HEK293T (cell line): ENCODE data around the gene TFEB.

Experiments used
- CTCF ChIA-PET: fragments of 350-600 bp; formaldehyde crosslinking; extraction: SDS; loops from one replicate; lab custom pipeline; 2021; ENCODE audit warnings: antibody characterized with exemption, inconsistent platforms; lab: Yijun Ruan, JAX
- POLR2A ChIA-PET: fragments of 350-600 bp; formaldehyde crosslinking; extraction: SDS; loops from one replicate; lab custom pipeline; 2020; ENCODE audit warnings: antibody characterized with exemption, inconsistent platforms; lab: Yijun Ruan, JAX
- DNase-seq: peaks from one replicate; pipeline ENCODE4 v3.0.0; 2012; ENCODE audit warnings: mixed read lengths; ENCODE audit errors: extremely low spot score
- ARNT ChIP-seq: fragments of 450-650 bp; IDR thresholded peaks from 2 replicates; pipeline ENCODE4 v1.6.1; 2017; ENCODE audit warnings: mild to moderate bottlenecking
- BHLHE40 ChIP-seq: fragments of 450-650 bp; IDR thresholded peaks from 2 replicates; pipeline ENCODE4 v1.6.1; 2016; ENCODE audit warnings: mild to moderate bottlenecking, moderate library complexity, borderline replicate concordance
- CTBP1 ChIP-seq: fragments of 450-650 bp; IDR thresholded peaks from 2 replicates; pipeline ENCODE4 v1.6.1; 2016; ENCODE audit warnings: borderline replicate concordance
- ELF4 ChIP-seq: fragments of 450-650 bp; IDR thresholded peaks from 2 replicates; pipeline ENCODE4 v1.6.1; 2017; ENCODE audit warnings: antibody characterized with exemption
- FOXA1 ChIP-seq: fragments of 450-650 bp; IDR thresholded peaks from 2 replicates; pipeline ENCODE4 v1.6.1; 2016; ENCODE audit warnings: mild to moderate bottlenecking
- FOXK2 ChIP-seq: fragments of 450-650 bp; IDR thresholded peaks from 2 replicates; pipeline ENCODE4 v1.6.1; 2016; ENCODE audit warnings: mild to moderate bottlenecking
- FOXM1 ChIP-seq: fragments of 450-650 bp; IDR thresholded peaks from 2 replicates; pipeline ENCODE4 v1.6.1; 2017; ENCODE audit warnings: mild to moderate bottlenecking, borderline replicate concordance
- HDGF ChIP-seq: fragments of 450-650 bp; IDR thresholded peaks from 2 replicates; pipeline ENCODE4 v1.6.1; 2017; ENCODE audit warnings: antibody characterized with exemption, borderline replicate concordance
- L3MBTL2 ChIP-seq: fragments of 450-650 bp; conservative IDR thresholded peaks from 2 replicates; pipeline ENCODE4 v1.6.1; 2016; ENCODE audit warnings: mild to moderate bottlenecking
- LEF1 ChIP-seq: fragments of 450-650 bp; IDR thresholded peaks from 2 replicates; pipeline ENCODE4 v1.6.1; 2017; ENCODE audit warnings: mild to moderate bottlenecking, borderline replicate concordance
- NFRKB ChIP-seq: fragments of 450-650 bp; IDR thresholded peaks from 2 replicates; pipeline ENCODE4 v1.6.1; 2016; ENCODE audit warnings: mild to moderate bottlenecking, moderate library complexity
- SP1 ChIP-seq: fragments of 450-650 bp; IDR thresholded peaks from 2 replicates; pipeline ENCODE4 v1.6.1; 2017
- SUZ12 ChIP-seq: fragments of 450-650 bp; IDR thresholded peaks from 2 replicates; pipeline ENCODE4 v1.6.1; 2016; ENCODE audit warnings: mild to moderate bottlenecking
- TARDBP ChIP-seq: fragments of 450-650 bp; IDR thresholded peaks from 2 replicates; pipeline ENCODE4 v1.6.1; 2016
- ZNF384 ChIP-seq: fragments of 450-650 bp; IDR thresholded peaks from 2 replicates; pipeline ENCODE4 v1.6.1; 2016
- TF ChIP-seq, protein P1 (sequence below): fragments of 450-650 bp; IDR thresholded peaks from 2 replicates; pipeline ENCODE4 v1.6.1; 2016

Gene TFEB

DNA sequence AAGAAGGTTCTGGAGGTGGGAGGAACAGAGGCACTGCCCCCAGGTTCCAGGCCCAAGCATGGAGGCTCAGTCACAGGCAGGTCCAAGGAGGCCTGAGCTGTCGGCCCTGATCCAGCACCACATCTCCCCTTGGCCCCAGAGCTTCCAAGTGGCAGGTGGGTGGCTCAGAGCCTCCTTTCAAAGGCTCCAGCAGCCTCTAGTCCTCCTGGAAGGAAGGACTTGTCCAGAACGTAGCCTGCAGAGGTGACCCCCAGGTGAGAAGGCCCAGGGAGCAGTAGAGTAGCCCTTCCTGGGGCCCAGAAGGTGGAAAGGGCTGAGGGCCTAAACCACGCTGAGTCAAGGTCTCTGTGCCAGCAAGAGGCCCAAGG, 7.7 kb downstream of the TFEB start:
- no peak for DNase-seq
- ChIA-PET POLR2A (interaction anchor here (0.5 kb wide), 1 partner anchor 1062 kb away, joined by 3 read pairs; no protein-coding TSS in a partner anchor), CTCF (no interaction called here)
- TF ChIP-seq SP1: no peak
- no peak for TF ChIP-seq ELF4
- no peak for TF ChIP-seq ZNF384

DNA sequence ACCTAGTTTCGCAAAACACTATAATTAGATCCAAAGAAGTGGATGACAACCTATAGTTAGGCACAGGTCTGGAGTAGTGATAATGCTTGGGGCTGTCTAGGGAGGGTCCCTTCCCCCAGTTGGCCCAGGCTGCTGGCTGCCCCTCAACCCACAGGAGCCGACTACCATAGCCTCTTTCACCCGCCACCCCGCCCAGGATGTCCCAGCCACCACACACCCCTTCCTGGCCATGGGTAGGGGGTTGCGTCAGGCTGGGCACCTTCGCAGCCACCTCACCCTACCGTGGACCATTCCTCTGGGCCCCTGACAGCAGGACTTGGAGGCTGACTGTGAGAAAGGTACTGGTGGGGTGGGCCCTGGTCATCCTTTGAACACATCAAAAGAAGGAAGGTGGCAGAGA, 8.5 kb downstream of the TFEB start:
- CTCF ChIA-PET: no interaction called here
- no peak for DNase-seq
- POLR2A ChIA-PET: no interaction called here
- TF ChIP-seq FOXK2 (no peak), FOXM1 (no peak), L3MBTL2 (no peak), ELF4 (no peak), TARDBP (no peak), CTBP1 (no peak), ZNF384 (no peak), HDGF (no peak), LEF1 (no peak), NFRKB (no peak)

DNA sequence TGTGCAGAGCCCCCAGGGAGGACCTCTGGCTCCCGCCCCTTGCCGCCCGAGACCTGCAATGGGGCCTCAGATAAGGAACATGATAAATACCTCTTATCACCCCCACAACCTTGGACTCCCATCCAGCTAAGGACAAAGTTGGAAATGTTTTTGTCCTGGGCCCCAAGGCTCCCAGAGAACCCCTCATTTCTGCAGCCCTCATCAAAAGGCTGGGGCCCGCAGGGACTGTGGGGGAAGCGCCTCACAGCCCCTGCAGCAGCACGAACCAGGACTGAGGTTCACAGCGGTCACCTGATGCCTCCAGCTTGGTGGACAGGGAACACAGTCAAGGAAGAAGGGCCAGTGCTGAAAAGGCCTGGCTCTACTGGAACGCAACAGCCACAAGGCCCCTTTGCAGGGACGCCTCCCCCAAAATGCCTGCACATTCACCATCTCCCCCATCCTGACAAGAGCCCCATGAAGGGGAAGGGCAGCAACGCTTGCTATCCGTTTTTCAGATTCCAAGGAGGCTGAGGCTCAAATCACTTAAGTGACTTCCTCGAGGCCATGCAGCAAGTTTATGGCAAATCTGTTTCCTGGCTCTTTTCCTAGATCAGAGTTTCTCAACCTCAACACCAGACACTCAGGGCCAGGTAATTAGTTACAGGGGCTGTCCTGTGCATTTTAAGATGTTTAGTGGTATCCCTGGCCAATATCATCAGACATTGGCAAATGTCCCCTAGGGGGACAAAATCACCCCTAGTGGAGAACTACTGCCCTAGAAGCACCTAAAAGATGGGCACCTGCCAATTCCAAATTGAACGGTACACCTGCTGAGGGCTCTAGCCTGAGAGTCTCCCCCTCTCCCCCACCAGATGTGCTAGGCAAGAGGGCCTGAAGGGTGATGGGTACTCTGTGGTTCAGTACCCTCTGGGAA, 10.6 kb downstream of the TFEB start:
- POLR2A ChIA-PET: interaction anchor here (1.3 kb wide), 1 partner anchor 10 kb away, joined by 4 read pairs; no protein-coding TSS in a partner anchor
- CTCF ChIA-PET: no interaction called here
- no peak for TF ChIP-seq LEF1
- TF ChIP-seq, protein P1, sequence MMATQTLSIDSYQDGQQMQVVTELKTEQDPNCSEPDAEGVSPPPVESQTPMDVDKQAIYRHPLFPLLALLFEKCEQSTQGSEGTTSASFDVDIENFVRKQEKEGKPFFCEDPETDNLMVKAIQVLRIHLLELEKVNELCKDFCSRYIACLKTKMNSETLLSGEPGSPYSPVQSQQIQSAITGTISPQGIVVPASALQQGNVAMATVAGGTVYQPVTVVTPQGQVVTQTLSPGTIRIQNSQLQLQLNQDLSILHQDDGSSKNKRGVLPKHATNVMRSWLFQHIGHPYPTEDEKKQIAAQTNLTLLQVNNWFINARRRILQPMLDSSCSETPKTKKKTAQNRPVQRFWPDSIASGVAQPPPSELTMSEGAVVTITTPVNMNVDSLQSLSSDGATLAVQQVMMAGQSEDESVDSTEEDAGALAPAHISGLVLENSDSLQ: no peak
- TF ChIP-seq CTBP1: no peak
- no peak for TF ChIP-seq SP1
- no peak for DNase-seq

DNA sequence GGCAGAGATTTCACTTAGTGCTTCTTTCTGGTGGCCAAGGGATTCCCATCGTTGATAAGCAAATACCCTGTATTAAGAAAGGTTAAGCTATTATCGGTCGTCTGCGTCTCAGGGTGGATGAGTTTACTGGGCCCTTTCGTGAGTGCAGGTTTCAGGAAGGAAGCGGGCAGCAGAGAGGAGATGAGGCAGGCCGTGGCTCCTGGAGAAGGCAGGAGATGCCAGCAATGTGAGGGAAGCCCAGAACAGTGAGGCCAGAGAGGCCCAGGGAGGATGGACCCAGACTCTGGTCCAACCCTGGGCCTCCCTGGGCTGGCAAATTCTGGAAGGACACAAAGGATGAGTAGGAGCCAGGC, 11.2 kb downstream of the TFEB start:
- no peak for TF ChIP-seq ZNF384
- TF ChIP-seq SP1: no peak
- no peak for TF ChIP-seq TARDBP
- no peak for TF ChIP-seq FOXM1
- no peak for TF ChIP-seq NFRKB
- TF ChIP-seq, protein P1: no peak
- no peak for TF ChIP-seq ARNT
- no peak for TF ChIP-seq FOXK2
- TF ChIP-seq CTBP1: no peak
- TF ChIP-seq LEF1: no peak
- no peak for TF ChIP-seq SUZ12
- POLR2A ChIA-PET: interaction anchor here (1.3 kb wide), 1 partner anchor 10 kb away, joined by 4 read pairs; no protein-coding TSS in a partner anchor
- no peak for DNase-seq
- CTCF ChIA-PET: no interaction called here

DNA sequence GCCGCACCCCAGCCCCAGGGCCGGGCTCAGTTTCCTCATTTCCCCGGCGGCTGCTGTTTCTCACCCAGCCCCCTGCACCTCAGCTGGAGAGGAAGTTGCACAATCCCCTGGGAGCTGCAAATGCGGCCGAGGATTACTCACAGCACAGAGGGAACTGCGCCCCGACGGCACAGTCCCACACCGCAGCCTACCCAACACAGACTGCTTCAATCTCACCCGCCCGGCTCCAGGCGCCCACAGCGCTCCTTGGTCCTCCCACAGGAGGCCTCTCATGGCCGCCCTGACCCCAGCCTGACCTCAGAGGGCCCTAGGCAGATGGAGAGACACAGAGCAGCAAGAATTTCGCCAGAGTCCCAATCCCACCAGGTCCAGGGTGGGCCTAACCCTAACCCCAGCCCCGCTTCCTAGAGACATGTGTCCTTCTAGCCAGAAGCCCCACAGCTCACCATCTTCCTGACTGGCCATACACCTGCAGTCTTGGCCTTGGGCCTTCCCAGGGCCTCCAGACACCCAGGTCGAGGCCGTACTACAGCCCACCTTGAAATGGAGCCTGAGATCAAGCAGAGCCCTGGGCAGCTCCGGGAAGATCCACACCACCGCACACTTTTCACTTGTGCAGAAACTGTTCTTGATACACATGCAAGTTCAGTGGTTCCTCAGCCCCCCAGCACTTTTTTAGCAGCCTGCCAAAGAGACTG, 11.7 kb downstream of the TFEB start:
- ChIA-PET CTCF (no interaction called here), POLR2A (interaction anchor here (1.3 kb wide), 1 partner anchor 11 kb away, joined by 4 read pairs; no protein-coding TSS in a partner anchor)
- TF ChIP-seq HDGF: no peak
- no peak for TF ChIP-seq NFRKB
- no peak for TF ChIP-seq ARNT
- no peak for TF ChIP-seq FOXK2
- no peak for TF ChIP-seq FOXM1
- no peak for TF ChIP-seq BHLHE40
- no peak for TF ChIP-seq SP1
- TF ChIP-seq SUZ12: no peak
- no peak for TF ChIP-seq L3MBTL2
- TF ChIP-seq, protein P1: no peak
- TF ChIP-seq ELF4: no peak
- TF ChIP-seq FOXA1: no peak
- TF ChIP-seq LEF1: no peak
- TF ChIP-seq ZNF384: no peak
- TF ChIP-seq CTBP1: no peak
- TF ChIP-seq TARDBP: no peak

DNA sequence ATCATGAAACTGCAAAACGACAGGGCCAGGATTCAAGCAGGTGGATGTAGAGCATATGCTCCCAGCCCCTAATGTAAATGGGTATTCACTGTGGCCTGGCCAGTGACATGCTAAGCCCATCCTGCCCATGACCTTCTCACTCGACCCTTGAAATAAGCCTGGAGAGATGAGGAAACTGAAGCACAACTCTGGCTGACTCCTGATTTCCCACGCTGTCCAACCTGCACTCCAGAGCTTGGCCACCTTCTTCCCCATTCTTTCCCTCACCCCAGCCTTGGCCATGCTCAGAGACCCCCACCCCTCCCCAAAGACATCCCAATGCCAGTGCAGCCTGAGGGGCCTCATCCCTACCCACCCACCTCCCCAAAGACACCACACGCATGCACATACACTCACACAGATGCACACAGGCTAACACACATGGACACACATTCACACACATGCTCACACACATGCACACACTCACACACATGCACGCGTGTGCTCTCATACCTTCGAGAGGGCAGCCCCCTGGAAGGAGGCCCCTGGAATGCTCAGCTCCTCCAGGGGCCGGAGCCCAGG, 12.4 kb downstream of the TFEB start:
- CTCF ChIA-PET: no interaction called here
- TF ChIP-seq FOXM1: no peak
- no peak for TF ChIP-seq ZNF384
- TF ChIP-seq FOXA1: no peak
- TF ChIP-seq SUZ12: no peak
- TF ChIP-seq TARDBP: no peak
- no peak for TF ChIP-seq SP1
- TF ChIP-seq L3MBTL2: no peak
- TF ChIP-seq LEF1: no peak
- TF ChIP-seq NFRKB: no peak
- TF ChIP-seq FOXK2: no peak
- no peak for TF ChIP-seq ELF4
- TF ChIP-seq ARNT: no peak
- TF ChIP-seq HDGF: no peak
- TF ChIP-seq BHLHE40: no peak
- TF ChIP-seq, protein P1: no peak
- POLR2A ChIA-PET: interaction anchor here (1.3 kb wide), 1 partner anchor 12 kb away, joined by 4 read pairs; no protein-coding TSS in a partner anchor
- DNase-seq: no peak

More for the DNA sequence above, 11.7 kb downstream of the TFEB start:
- DNase-seq: no peak
